Colonic mucosa (tissue), 4 donors: ENCODE measurements around the gene TM9SF3. TPM values are rescaled to one million over a fixed set of nuclear protein-coding genes. Genes with fewer than 3 reads are reported as not detected.
"Not testable (repeated sequence)": the region's sequence is repeated elsewhere in the genome, so short reads cannot be mapped to it uniquely, and the experiment has no call there.

ENCODE experiments used
- DNase-seq: peaks from one replicate; pipeline ENCODE4 v3.0.0-alpha.2; 2020
- H3K27ac ChIP-seq: fragments of 200-600 bp; one replicate; pipeline ENCODE4 v1.8.0; 2021
- H3K27me3 ChIP-seq: fragments of 200-600 bp; one replicate; pipeline ENCODE4 v1.8.0; 2021
- H3K36me3 ChIP-seq: fragments of 200-600 bp; one replicate; pipeline ENCODE4 v1.8.0; 2021
- H3K4me1 ChIP-seq: fragments of 200-600 bp; one replicate; pipeline ENCODE4 v1.8.0; 2021; ENCODE audit warnings: mild to moderate bottlenecking
- H3K4me3 ChIP-seq: fragments of 200-600 bp; one replicate; pipeline ENCODE4 v1.8.0; 2021
- H3K9ac ChIP-seq, 2 donors: one replicate each; pipeline ENCODE4 v1.7.0; 2013; ENCODE audit warnings: control low read depth in 2 of 2, low read depth in 2 of 2, low read length in 2 of 2
- H3K9me3 ChIP-seq: fragments of 200-600 bp; one replicate; pipeline ENCODE4 v1.8.0; 2021
- CTCF ChIP-seq: fragments of 200-600 bp; IDR thresholded peaks from one replicate; pipeline ENCODE4 v1.8.0; 2022; ENCODE audit warnings: antibody characterized with exemption, mild to moderate bottlenecking
- intact Hi-C: fragments of 100-400 bp; cut with DNase I; formaldehyde crosslinking; loops from one replicate; pipeline ENCODE4 v1.14.1; 2022
- total RNA-seq, 2 donors: library from RNA; stranded (reverse); fragmentation: NEBNext Ultra II Directional in 1 of 2; extraction: Animal tissue kit (Norgen Biotek cat#: 25700) in 1 of 2; gene quantifications; one replicate each; pipeline ENCODE4 v1.2.1, GENCODE V29; 2021
- donor health status: healthy.
- donor health status: DM: no; HTN: no; CAD: no.
- donor health status: DM: no; HTN: no; CAD: no.

Gene TM9SF3
- total RNA-seq, 2 donors from 2014 or later = 285 to 392 TPM

GRCh38 chr10:96555330-96555729 is 31.5 kb downstream of the TM9SF3 start:
- Histone ChIP-seq H3K27ac (no peak overlapping the region), H3K9me3 (no peaks in the 10 kb centered on the region), H3K36me3 (peaks cover 6% of the 10 kb centered on the region), H3K4me1 (no peaks in the 10 kb centered on the region), H3K9ac (no peak overlapping the region), H3K27me3 (no peaks in the 10 kb centered on the region), H3K4me3 (no peak overlapping the region)
- no peak for TF ChIP-seq CTCF
- DNase-seq = no peak
- intact Hi-C loops = no loop called here

GRCh38 chr10:96548589-96548988 is 38.2 kb downstream of the TM9SF3 start:
- Histone ChIP-seq H3K36me3 (peaks cover 12% of the 10 kb centered on the region), H3K27me3 (no peaks in the 10 kb centered on the region), H3K27ac (no peak overlapping the region), H3K9ac (no peak overlapping the region), H3K4me3 (no peak overlapping the region), H3K4me1 (no peaks in the 10 kb centered on the region), H3K9me3 (no peaks in the 10 kb centered on the region)
- no peak for TF ChIP-seq CTCF
- intact Hi-C loops = no loop called here
- DNase-seq = no peak

DNA sequence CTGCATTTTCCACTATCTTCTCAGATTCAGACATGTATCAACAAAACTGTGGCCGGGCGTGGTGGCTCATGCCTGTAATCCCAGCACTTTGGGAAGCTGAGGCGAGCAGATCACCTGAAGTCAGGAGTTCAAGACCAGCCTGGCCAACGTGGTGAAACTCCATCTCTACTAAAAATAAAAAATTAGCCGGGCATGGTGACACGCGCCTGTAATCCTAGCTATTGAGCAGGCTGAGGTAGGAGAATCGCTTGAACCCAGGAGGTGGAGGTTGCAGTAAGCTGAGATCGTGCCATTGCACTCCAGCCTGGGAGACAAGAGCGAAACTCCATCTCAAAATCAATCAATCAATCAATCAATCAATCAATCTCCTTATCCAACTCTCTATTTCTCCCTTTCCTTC is 41.3 kb downstream of the TM9SF3 start:
- H3K4me1 ChIP-seq, H3K4me3 ChIP-seq, H3K27ac ChIP-seq, H3K9me3 ChIP-seq, H3K27me3 ChIP-seq, H3K9ac ChIP-seq, DNase-seq, intact Hi-C loops: not testable (repeated sequence)
- H3K36me3 ChIP-seq = peaks cover 12% of the 10 kb centered on the region

DNA sequence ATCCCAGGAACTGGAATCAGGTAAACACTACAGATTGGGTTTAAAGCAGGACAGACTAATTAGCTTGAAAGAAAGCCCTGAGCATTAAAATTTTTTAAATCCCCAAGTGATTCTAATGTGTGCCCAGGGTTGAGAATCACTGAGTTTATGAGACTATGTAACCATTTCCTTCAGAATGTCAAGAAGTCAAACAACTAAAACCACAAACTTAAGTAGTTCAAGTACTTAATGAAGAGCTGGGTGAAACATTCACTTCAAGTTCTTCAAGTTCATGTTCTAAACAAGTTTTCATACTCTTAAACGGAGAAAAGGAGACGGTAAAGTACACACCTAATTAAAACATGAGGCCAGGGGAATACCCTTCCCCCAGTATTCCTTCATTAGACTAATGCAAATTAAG is 44.9 kb downstream of the TM9SF3 start:
- intact Hi-C loops = no loop called here
- no peaks in the 10 kb centered on the region for H3K4me1 ChIP-seq
- no peaks in the 10 kb centered on the region for H3K27me3 ChIP-seq
- no peaks in the 10 kb centered on the region for H3K36me3 ChIP-seq
- H3K9me3 ChIP-seq = no peaks in the 10 kb centered on the region
- no peak overlapping the region for H3K9ac ChIP-seq
- DNase-seq = no peak
- TF ChIP-seq CTCF = no peak
- no peak overlapping the region for H3K4me3 ChIP-seq
- no peak overlapping the region for H3K27ac ChIP-seq

DNA sequence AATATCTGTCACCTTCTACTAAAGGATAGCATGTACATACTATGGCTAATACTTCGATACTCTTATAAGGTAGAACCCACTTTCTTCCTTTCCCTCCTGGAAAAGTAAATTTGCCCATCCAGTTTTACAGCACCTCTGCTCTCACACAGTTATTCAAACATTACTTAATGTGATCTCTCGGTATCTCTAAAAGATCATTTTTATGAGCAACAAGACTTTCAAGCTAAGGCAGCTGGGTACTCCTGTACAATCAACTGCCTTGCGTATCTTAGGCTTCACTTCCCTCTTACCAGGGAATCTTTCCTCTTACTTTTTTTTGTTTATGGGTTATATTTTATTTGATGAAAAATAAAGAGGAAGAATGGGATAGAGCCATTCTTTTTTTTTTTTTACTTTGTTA is 46.6 kb downstream of the TM9SF3 start:
- no peaks in the 10 kb centered on the region for H3K27me3 ChIP-seq
- no peaks in the 10 kb centered on the region for H3K36me3 ChIP-seq
- no peaks in the 10 kb centered on the region for H3K4me1 ChIP-seq
- TF ChIP-seq CTCF = no peak
- no peak overlapping the region for H3K9ac ChIP-seq
- no peak overlapping the region for H3K27ac ChIP-seq
- no peak overlapping the region for H3K4me3 ChIP-seq
- intact Hi-C loops = no loop called here
- H3K9me3 ChIP-seq = no peaks in the 10 kb centered on the region
- no peak for DNase-seq

DNA sequence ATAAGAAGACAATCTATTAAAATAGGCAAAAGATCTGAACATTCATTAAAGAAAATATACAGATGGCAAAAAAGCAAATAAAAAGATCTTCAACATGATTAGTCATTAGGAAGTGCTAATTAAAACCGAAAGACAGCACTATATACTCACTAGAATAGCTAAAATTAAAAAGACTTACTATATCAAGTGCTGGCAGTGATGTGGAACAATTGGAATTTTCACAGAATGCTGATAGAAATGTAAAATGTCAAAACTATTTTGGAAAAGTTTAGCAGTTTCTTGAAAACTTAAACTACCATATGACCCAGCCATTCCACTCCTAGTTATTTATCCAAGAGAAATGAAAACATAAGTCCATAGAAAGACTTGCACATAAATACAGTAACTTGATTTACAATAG is 48.1 kb downstream of the TM9SF3 start:
- Histone ChIP-seq H3K4me3 (no peak overlapping the region), H3K9me3 (no peaks in the 10 kb centered on the region), H3K27ac (no peak overlapping the region), H3K9ac (no peak overlapping the region), H3K27me3 (no peaks in the 10 kb centered on the region), H3K4me1 (peaks cover under 1% of the 10 kb centered on the region), H3K36me3 (no peaks in the 10 kb centered on the region)
- DNase-seq = no peak
- intact Hi-C loops = no loop called here
- TF ChIP-seq CTCF = no peak
